ENCODE data around the gene EHD4. TPM values are rescaled to one million over a fixed set of nuclear protein-coding genes. Genes with fewer than 3 reads are reported as not detected.

Gene EHD4
- total RNA-seq, 2 donors from 2014 or later = 13.8 to 16.9 TPM

- Histone ChIP-seq H3K9me3 (no peaks in the 10 kb centered on the region), H3K36me3 (replicated peaks in 1 of 2; ENCODE audit: insufficient read depth in 1 of 2, low read depth in 2 of 2) (no peaks in the 10 kb centered on the region), H3K27me3 (no peaks in the 10 kb centered on the region), H3K4me3 (no peak overlapping the region), H3K4me1 (peaks cover 7% of the 10 kb centered on the region), H3K27ac (no peak overlapping the region)
- TF ChIP-seq POLR2A (IDR thresholded peaks at IDR 0.05) (no peak), CTCF (IDR thresholded peaks at IDR 0.05) (no peak)
- WGBS, 2 donors = 92 to 97% methylated on average over 7 to 10 of the region's 10 CpGs
- intact Hi-C loops (cut with DNase I) = loop anchor here (10.0 kb wide), 1 partner anchor 148 kb away; no protein-coding TSS in a partner anchor
- ATAC-seq (no peak), DNase-seq (no peak)
These were observed 24.0 kb upstream of the EHD4 start for GRCh38 chr15:41996376-41996775.

- TF ChIP-seq CTCF (IDR thresholded peaks at IDR 0.05) (no peak), POLR2A (IDR thresholded peaks at IDR 0.05) (no peak)
- no peaks in the 10 kb centered on the region for H3K27me3 ChIP-seq
- 95 to 96% methylated on average over 7 of the region's 7 CpGs for WGBS, 2 donors
- DNase-seq (no peak), ATAC-seq (no peak)
- no peaks in the 10 kb centered on the region for H3K36me3 ChIP-seq (replicated peaks in 1 of 2; ENCODE audit: insufficient read depth in 1 of 2, low read depth in 2 of 2)
- no peaks in the 10 kb centered on the region for H3K9me3 ChIP-seq
- no peak overlapping the region for H3K27ac ChIP-seq
- H3K4me3 ChIP-seq = no peak overlapping the region
- peaks cover 7% of the 10 kb centered on the region for H3K4me1 ChIP-seq
- intact Hi-C loops (cut with DNase I) = loop anchor here (10.0 kb wide), 1 partner anchor 149 kb away; no protein-coding TSS in a partner anchor
These were observed 23.1 kb upstream of the EHD4 start for GRCh38 chr15:41995476-41995855.

GRCh38 chr15:41994772-41995475 lies 22.6 kb upstream of the EHD4 start:
- H3K4me1 ChIP-seq = peaks cover 7% of the 10 kb centered on the region
- WGBS, 2 donors = 54 to 74% methylated on average over 3 to 10 of the region's 10 CpGs
- DNase-seq (peak in 2 of 4 donors; percentile 16 to 52), ATAC-seq (peak; percentile 43)
- no peak overlapping the region for H3K4me3 ChIP-seq
- TF ChIP-seq CTCF (IDR thresholded peaks at IDR 0.05) (peak in 1 of 7 experiments; percentile 5), POLR2A (IDR thresholded peaks at IDR 0.05) (no peak)
- H3K9me3 ChIP-seq = no peaks in the 10 kb centered on the region
- H3K27ac ChIP-seq = no peak overlapping the region
- H3K36me3 ChIP-seq (replicated peaks in 1 of 2; ENCODE audit: insufficient read depth in 1 of 2, low read depth in 2 of 2) = no peaks in the 10 kb centered on the region
- intact Hi-C loops (cut with DNase I) = loop anchor here (5.0 to 10.0 kb wide), 3 partner anchors 67 to 150 kb away; no protein-coding TSS in a partner anchor
- H3K27me3 ChIP-seq = no peaks in the 10 kb centered on the region

GRCh38 chr15:41994171-41994650 lies 21.9 kb upstream of the EHD4 start:
- H3K9me3 ChIP-seq = no peaks in the 10 kb centered on the region
- no peak for DNase-seq
- no peak for ATAC-seq
- H3K4me3 ChIP-seq = no peak overlapping the region
- WGBS, 2 donors = 82 to 83% methylated on average over 5 of the region's 5 CpGs
- H3K4me1 ChIP-seq = peaks cover 7% of the 10 kb centered on the region
- no peaks in the 10 kb centered on the region for H3K36me3 ChIP-seq (replicated peaks in 1 of 2; ENCODE audit: insufficient read depth in 1 of 2, low read depth in 2 of 2)
- no peaks in the 10 kb centered on the region for H3K27me3 ChIP-seq
- intact Hi-C loops (cut with DNase I) = loop anchor here (5.0 to 10.0 kb wide), 3 partner anchors 68 to 151 kb away; no protein-coding TSS in a partner anchor
- TF ChIP-seq CTCF (IDR thresholded peaks at IDR 0.05) (no peak), POLR2A (IDR thresholded peaks at IDR 0.05) (no peak)
- no peak overlapping the region for H3K27ac ChIP-seq

Data from body of pancreas (tissue), 4 donors.